Glutamatergic neuron (in vitro differentiated cells): ENCODE measurements around the gene RNF181. TPM values are rescaled to one million over a fixed set of nuclear protein-coding genes. Genes with fewer than 3 reads are reported as not detected.

Source experiments
- DNase-seq: peaks from one replicate; pipeline ENCODE4 v3.0.0; 2022
- H3K27ac Mint-ChIP-seq: one replicate; pipeline ENCODE4 v1.8.0; 2020; ENCODE audit warnings: mild to moderate bottlenecking, mixed read lengths, inconsistent platforms; ENCODE audit not compliant: unreplicated experiment
- H3K27me3 Mint-ChIP-seq: one replicate; pipeline ENCODE4 v1.8.0; 2020; ENCODE audit warnings: mild to moderate bottlenecking, moderate library complexity, mixed read lengths, inconsistent platforms; ENCODE audit not compliant: unreplicated experiment
- H3K36me3 Mint-ChIP-seq: one replicate; pipeline ENCODE4 v1.8.0; 2020; ENCODE audit warnings: mild to moderate bottlenecking, mixed read lengths, inconsistent platforms; ENCODE audit not compliant: unreplicated experiment
- H3K4me1 Mint-ChIP-seq: one replicate; pipeline ENCODE4 v1.8.0; 2020; ENCODE audit warnings: mild to moderate bottlenecking, low read depth, mixed read lengths, inconsistent platforms; ENCODE audit not compliant: unreplicated experiment
- H3K4me3 Mint-ChIP-seq: one replicate; pipeline ENCODE4 v1.8.0; 2020; ENCODE audit warnings: mild to moderate bottlenecking, mixed read lengths, inconsistent platforms; ENCODE audit not compliant: unreplicated experiment
- H3K9me3 Mint-ChIP-seq: one replicate; pipeline ENCODE4 v1.8.0; 2020; ENCODE audit warnings: mild to moderate bottlenecking, moderate library complexity, mixed read lengths, inconsistent platforms; ENCODE audit not compliant: unreplicated experiment
- total RNA-seq: library from RNA; stranded (reverse); fragmentation: NEBNext Ultra II Directional; extraction: Animal tissue kit (Norgen Biotek cat#: 25700); gene quantifications from one replicate; pipeline ENCODE4 v1.2.1, GENCODE V29; 2021; ENCODE audit not compliant: unreplicated experiment
- TF ChIP-seq, protein P1 (sequence below): fragments of 200-600 bp; sonication (generic); IDR thresholded peaks from one replicate; pipeline ENCODE4 v1.5.0; 2021; ENCODE audit not compliant: partially characterized antibody, unreplicated experiment

Gene RNF181
- total RNA-seq, 1 donor from 2014 or later: 75.1 TPM

DNA sequence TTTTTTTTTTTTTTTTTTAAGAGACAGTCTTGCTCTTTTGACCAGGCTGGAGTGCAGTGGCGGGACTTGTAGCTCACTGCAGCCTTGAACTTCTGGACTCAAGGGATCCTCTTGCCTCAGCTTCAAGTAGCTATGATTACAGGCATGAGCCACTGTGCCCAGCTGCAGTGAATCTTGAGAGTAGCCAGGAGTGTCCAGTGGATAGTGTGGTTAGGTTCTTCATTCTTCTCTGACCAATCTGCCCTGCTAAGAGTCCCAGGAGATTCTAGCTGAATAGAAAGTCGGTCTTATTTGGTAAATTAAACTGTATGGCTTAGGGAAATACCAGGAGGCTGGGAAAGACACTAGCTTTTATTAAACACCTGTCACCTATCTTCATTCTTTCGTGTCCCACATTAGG is 35.8 kb downstream of the RNF181 start:
- TF ChIP-seq, protein P1, sequence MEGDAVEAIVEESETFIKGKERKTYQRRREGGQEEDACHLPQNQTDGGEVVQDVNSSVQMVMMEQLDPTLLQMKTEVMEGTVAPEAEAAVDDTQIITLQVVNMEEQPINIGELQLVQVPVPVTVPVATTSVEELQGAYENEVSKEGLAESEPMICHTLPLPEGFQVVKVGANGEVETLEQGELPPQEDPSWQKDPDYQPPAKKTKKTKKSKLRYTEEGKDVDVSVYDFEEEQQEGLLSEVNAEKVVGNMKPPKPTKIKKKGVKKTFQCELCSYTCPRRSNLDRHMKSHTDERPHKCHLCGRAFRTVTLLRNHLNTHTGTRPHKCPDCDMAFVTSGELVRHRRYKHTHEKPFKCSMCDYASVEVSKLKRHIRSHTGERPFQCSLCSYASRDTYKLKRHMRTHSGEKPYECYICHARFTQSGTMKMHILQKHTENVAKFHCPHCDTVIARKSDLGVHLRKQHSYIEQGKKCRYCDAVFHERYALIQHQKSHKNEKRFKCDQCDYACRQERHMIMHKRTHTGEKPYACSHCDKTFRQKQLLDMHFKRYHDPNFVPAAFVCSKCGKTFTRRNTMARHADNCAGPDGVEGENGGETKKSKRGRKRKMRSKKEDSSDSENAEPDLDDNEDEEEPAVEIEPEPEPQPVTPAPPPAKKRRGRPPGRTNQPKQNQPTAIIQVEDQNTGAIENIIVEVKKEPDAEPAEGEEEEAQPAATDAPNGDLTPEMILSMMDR: no peak
- H3K4me3 Mint-ChIP-seq: no peak overlapping the region
- H3K27ac Mint-ChIP-seq: no peak overlapping the region
- no peaks in the 10 kb centered on the region for H3K9me3 Mint-ChIP-seq
- no peaks in the 10 kb centered on the region for H3K36me3 Mint-ChIP-seq
- H3K27me3 Mint-ChIP-seq: no peaks in the 10 kb centered on the region
- no peak for DNase-seq
- no peaks in the 10 kb centered on the region for H3K4me1 Mint-ChIP-seq

DNA sequence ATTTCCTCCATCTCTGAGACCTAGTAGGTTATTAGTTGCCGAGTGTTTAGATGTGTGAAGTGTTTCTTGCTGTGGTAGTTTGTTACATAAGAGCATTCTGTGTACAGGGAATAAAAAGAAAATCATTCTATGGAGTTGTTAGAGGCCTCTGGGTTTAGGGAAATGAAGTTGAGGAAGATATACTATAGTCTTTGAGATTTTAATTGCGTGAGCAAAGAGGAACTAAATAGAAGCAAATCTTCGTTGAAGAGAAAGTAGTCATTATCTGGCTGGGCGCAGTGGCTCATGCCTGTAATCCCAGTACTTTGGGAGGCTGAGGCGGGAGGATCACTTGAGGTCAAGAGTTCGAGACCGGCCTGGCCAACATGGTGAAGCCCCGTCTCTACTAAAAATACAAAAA is 39.5 kb downstream of the RNF181 start:
- Mint-ChIP-seq H3K4me1 (no peaks in the 10 kb centered on the region), H3K27me3 (no peaks in the 10 kb centered on the region), H3K4me3 (no peak overlapping the region), H3K9me3 (no peaks in the 10 kb centered on the region), H3K27ac (no peak overlapping the region), H3K36me3 (no peaks in the 10 kb centered on the region)
- DNase-seq: no peak
- TF ChIP-seq, protein P1: no peak

DNA sequence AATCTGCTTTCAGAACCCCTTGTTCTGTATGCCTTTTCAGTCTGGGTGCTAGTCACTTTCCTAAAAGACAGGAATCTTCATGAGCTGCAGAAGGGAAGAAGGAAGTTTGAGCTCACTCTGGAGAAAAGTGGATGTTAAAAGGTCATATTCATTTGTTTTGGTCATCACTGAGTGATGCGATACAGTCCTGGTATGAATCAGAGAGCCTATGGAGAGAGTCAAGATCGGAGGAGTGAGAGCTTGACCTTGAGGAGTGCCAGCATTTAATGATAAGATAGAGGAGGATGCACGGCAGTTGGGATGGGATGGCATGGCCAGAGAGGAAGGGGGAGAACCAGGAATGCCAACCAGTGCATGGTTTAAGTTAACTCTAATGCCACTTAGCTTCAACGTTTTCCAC is 40.1 kb downstream of the RNF181 start:
- Mint-ChIP-seq H3K4me3 (no peak overlapping the region), H3K4me1 (no peaks in the 10 kb centered on the region), H3K27me3 (no peaks in the 10 kb centered on the region), H3K27ac (no peak overlapping the region), H3K9me3 (no peaks in the 10 kb centered on the region), H3K36me3 (no peaks in the 10 kb centered on the region)
- TF ChIP-seq, protein P1: no peak
- no peak for DNase-seq

DNA sequence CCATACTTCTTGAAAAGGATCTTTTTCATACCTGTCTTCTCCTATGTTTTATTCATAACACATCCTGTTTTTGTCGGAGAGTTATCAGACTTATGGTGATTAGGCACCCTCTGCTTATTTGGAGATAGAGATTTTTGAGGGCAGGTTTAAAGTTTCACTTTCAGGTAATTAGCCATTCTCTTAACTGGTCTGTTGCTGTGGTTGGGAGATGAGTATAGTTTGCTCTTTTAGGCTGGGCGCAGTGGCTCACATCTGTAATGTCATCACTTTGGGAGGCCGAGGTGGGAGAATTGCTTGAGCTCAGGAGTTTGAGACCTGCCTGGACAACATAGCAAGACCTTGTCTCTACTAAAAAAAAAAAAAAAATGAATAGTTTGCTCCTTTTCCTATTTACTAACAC is 47.2 kb downstream of the RNF181 start:
- Mint-ChIP-seq H3K27me3 (no peaks in the 10 kb centered on the region), H3K4me1 (no peaks in the 10 kb centered on the region), H3K9me3 (no peaks in the 10 kb centered on the region), H3K36me3 (no peaks in the 10 kb centered on the region), H3K27ac (no peak overlapping the region), H3K4me3 (no peak overlapping the region)
- TF ChIP-seq, protein P1: no peak
- DNase-seq: no peak

DNA sequence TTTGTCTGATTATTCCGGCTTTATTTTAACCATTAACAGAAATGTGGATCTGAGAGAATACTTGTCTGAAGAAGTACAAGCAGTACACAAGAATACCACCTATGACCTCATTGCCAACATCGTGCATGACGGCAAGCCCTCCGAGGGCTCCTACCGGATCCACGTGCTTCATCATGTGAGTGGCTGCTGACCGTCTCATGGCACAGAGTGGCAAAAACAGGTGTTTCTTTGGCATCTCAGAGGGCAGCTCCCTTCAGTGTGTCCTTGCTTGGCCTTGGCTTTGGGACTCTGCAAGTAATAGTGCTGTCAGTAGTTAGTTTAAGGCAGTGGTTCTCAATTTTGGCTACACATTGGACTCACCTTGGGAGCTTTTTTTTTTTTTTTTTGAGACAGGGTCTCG is 49.4 kb downstream of the RNF181 start:
- no peak overlapping the region for H3K4me3 Mint-ChIP-seq
- TF ChIP-seq, protein P1: no peak
- H3K4me1 Mint-ChIP-seq: no peaks in the 10 kb centered on the region
- no peaks in the 10 kb centered on the region for H3K36me3 Mint-ChIP-seq
- no peak for DNase-seq
- H3K9me3 Mint-ChIP-seq: no peaks in the 10 kb centered on the region
- no peak overlapping the region for H3K27ac Mint-ChIP-seq
- no peaks in the 10 kb centered on the region for H3K27me3 Mint-ChIP-seq
